IMR-90 (cell line): ENCODE measurements around the gene STIM1.

Source experiments
- CHD1 ChIP-seq: IDR thresholded peaks from 2 replicates; pipeline ENCODE4 v1.6.1; 2012; ENCODE audit warnings: low read depth, low read length, improper control_type of control experiment
- TF ChIP-seq, protein P1 (sequence below): conservative IDR thresholded peaks from 2 replicates; pipeline ENCODE4 v1.5.1; 2012; ENCODE audit warnings: mild to moderate bottlenecking, low read depth, low read length, improper control_type of control experiment

DNA sequence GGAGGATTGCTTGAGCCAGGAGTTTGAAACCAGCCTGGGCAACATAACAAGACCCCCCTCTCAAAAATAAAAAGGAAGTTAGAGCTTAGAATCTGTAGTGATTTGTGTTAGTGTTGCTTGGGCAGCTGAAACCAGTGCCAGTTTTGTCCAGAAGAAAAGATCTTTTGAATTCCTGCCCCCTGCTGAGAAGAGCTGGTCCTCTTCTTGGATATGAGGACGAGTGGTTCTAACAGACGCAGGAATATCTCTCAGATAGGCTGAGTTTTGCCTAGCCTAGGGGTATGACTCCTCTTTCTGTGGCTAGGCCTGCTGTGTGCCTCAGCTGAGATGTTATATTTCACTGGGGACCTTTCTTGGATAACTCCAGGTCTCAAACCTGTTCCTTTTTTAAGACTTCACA is 102.8 kb downstream of the STIM1 start:
- TF ChIP-seq, protein P1, sequence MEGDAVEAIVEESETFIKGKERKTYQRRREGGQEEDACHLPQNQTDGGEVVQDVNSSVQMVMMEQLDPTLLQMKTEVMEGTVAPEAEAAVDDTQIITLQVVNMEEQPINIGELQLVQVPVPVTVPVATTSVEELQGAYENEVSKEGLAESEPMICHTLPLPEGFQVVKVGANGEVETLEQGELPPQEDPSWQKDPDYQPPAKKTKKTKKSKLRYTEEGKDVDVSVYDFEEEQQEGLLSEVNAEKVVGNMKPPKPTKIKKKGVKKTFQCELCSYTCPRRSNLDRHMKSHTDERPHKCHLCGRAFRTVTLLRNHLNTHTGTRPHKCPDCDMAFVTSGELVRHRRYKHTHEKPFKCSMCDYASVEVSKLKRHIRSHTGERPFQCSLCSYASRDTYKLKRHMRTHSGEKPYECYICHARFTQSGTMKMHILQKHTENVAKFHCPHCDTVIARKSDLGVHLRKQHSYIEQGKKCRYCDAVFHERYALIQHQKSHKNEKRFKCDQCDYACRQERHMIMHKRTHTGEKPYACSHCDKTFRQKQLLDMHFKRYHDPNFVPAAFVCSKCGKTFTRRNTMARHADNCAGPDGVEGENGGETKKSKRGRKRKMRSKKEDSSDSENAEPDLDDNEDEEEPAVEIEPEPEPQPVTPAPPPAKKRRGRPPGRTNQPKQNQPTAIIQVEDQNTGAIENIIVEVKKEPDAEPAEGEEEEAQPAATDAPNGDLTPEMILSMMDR = no peak
- TF ChIP-seq CHD1 = no peak
